ENCODE data around the gene MEIOSIN. TPM values are rescaled to one million over a fixed set of nuclear protein-coding genes. Genes with fewer than 3 reads are reported as not detected.
A peak's percentile ranks its signal among the peaks of the same experiment; 100 is the strongest.

MEIOSIN gene
- total and polyA plus RNA-seq, 12 donors: not detected

GRCh38 chr19:45765702-45766295, 32.6 kb downstream of the MEIOSIN start:
- no peak for TF ChIP-seq CTCF (IDR thresholded peaks at IDR 0.05)
- intact Hi-C loops (cut with DNase I): loop anchor here in 2 of 10 donors (5.0 kb wide), 2 partner anchors 48 to 73 kb away; partner anchors contain the start of genes QPCTL (in 2 of the 2) and SNRPD2 (in 2 of the 2)

GRCh38 chr19:45766296-45766868, 33.1 kb downstream of the MEIOSIN start:
- 35 to 58% methylated on average over 16 to 17 of the region's 17 CpGs for WGBS, 2 donors
- ATAC-seq: no peak
- Histone ChIP-seq H3K9me3 (no peaks in the 10 kb centered on the region), H3K27me3 (peaks cover 0 to 62% (median 0%) of the 10 kb centered on the region in 7 donors), H3K36me3 (peaks cover 0 to 9% (median under 1%) of the 10 kb centered on the region in 9 donors), H3K4me3 (peak overlapping the region; percentile 75 to 94 (median 86)), H3K27ac (peak overlapping the region; percentile 83 to 100 (median 96)), H3K4me1 (peaks cover 37 to 70% (median 50%) of the 10 kb centered on the region in 9 donors)
- intact Hi-C loops (cut with DNase I): loop anchor here in 2 of 10 donors (5.0 kb wide), 2 partner anchors 49 to 74 kb away; partner anchors contain the start of genes QPCTL (in 2 of the 2) and SNRPD2 (in 2 of the 2)
- DNase-seq: peak in 1 of 2 donors; percentile 35
- no peak for TF ChIP-seq CTCF (IDR thresholded peaks at IDR 0.05)

More at GRCh38 chr19:45765702-45766295, 32.6 kb downstream of the MEIOSIN start:
- ATAC-seq (no peak), DNase-seq (peak; percentile 32 to 39)
- Histone ChIP-seq H3K27ac (peak overlapping the region; percentile 83 to 100 (median 96)), H3K4me3 (peak overlapping the region in 7 of 10 donors; percentile 75 to 94 (median 90)), H3K36me3 (peaks cover 0 to 4% (median 0%) of the 10 kb centered on the region in 9 donors), H3K4me1 (peaks cover 34 to 65% (median 44%) of the 10 kb centered on the region in 9 donors), H3K27me3 (peaks cover 0 to 56% (median 0%) of the 10 kb centered on the region in 7 donors), H3K9me3 (no peaks in the 10 kb centered on the region)
- 42 to 61% methylated on average over 23 of the region's 23 CpGs for WGBS, 2 donors

- H3K4me1 ChIP-seq: peaks cover 37 to 70% (median 50%) of the 10 kb centered on the region in 9 donors
These were observed 33.7 kb downstream of the MEIOSIN start for GRCh38 chr19:45766869-45767346.

More at GRCh38 chr19:45766869-45767346, 33.7 kb downstream of the MEIOSIN start:
- no peak for ATAC-seq
- WGBS, 2 donors: 9 to 11% methylated on average over 24 of the region's 24 CpGs
- intact Hi-C loops (cut with DNase I): loop anchor here in 2 of 10 donors (5.0 kb wide), 2 partner anchors 50 to 75 kb away; partner anchors contain the start of genes QPCTL (in 2 of the 2) and SNRPD2 (in 2 of the 2)
- peak overlapping the region; percentile 75 to 94 (median 86) for H3K4me3 ChIP-seq
- H3K36me3 ChIP-seq: peaks cover 0 to 15% (median 3%) of the 10 kb centered on the region in 9 donors
- no peak for TF ChIP-seq CTCF (IDR thresholded peaks at IDR 0.05)
- H3K27ac ChIP-seq: peak overlapping the region; percentile 83 to 100 (median 96)
- peaks cover 0 to 67% (median 0%) of the 10 kb centered on the region in 7 donors for H3K27me3 ChIP-seq
- H3K9me3 ChIP-seq: no peaks in the 10 kb centered on the region
- peak in 1 of 2 donors; percentile 55 for DNase-seq

Measured in heart right ventricle (tissue), 16 donors.